HK-2 (cell line): ENCODE measurements around the gene CDC25C.
"Not testable (repeated sequence)": the region's sequence is repeated elsewhere in the genome, so short reads cannot be mapped to it uniquely, and the experiment has no call there.

Source experiments
- DNase-seq: peaks from one replicate; pipeline ENCODE4 v3.0.0-alpha.2; 2018; ENCODE audit not compliant: unreplicated experiment

CDC25C gene

GRCh38 chr5:138275895-138276294 lies 55.7 kb downstream of the CDC25C start:
- no peak for DNase-seq

DNA sequence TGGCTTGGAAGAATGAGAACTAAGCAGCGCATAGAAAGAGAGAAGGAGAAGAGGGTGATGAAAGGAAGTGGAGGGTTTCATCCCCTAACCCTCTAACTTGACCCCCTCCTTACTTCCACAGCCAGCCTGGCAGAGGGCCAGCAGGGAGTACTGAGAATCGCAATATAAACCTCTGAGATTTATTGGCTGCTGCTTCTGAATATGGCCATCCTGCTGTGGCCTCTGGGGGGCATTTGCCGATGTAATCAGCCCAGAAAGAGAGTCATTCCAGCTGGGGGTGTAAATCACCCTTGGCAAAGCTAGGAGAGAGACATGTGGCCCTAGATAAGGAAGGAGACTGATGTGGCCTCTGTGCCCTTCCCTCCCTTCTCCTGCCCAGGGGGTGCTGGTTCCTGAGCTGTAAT lies 56.2 kb downstream of the CDC25C start:
- DNase-seq: no peak

- DNase-seq: no peak
Measured at GRCh38 chr5:138274189-138274853, 57.3 kb downstream of the CDC25C start, which contains the start of gene GFRA3. GFRA3 (minus strand) TSS chr5:138274621; CDS start chr5:138274424, 197 bp downstream.

- no peak for DNase-seq
Measured at GRCh38 chr5:138273834-138274188, 57.8 kb downstream of the CDC25C start.

GRCh38 chr5:138272681-138273080 lies 58.9 kb downstream of the CDC25C start:
- no peak for DNase-seq

- no peak for DNase-seq
Measured at GRCh38 chr5:138271281-138271680, 60.3 kb downstream of the CDC25C start.

GRCh38 chr5:138264183-138264582 lies 67.4 kb downstream of the CDC25C start:
- DNase-seq: no peak

DNA sequence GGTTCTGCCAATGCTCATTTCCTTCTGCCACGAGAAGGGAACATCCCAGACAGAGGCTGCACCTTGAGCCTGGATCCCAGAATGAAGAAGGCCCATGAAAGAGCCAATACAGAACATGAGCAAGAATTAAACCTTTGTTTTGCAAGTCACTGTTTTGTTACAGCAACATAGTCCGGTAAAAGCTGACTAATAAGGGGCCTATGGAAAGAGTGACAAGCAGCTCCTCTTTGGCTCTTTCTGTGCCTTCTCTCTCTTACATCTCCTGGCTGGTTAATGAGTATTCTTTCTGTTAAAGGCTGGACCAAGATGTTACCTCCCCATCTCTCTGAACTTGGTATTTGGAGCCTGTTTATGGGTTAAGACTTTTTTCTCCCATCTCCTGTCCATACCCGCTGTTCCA lies 68.0 kb downstream of the CDC25C start:
- DNase-seq: no peak

- DNase-seq: no peak
Measured at GRCh38 chr5:138258704-138259292, 72.8 kb downstream of the CDC25C start.

DNA sequence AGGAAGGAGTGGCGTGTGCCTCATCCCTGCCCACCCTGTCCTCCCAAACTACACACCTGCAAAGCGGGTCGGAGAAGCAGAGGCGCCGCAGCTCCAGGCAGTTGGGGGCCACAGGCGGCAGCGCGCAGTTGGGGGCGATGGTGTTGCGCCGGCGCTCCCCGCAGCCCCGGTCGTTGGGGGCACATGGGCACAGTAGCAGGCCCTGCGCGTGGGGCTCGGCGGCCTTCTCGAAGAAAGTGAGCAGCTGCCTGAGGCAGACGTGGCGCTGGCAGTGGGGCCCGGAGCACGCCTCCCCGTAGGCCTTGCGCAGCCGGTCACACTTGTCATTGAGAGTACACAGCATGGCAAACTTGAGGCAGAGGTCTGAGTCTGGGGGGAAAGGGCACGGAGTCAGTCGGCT lies 74.0 kb downstream of the CDC25C start:
- DNase-seq: no peak

- DNase-seq: no peak
Measured at GRCh38 chr5:138252944-138253343, 78.7 kb downstream of the CDC25C start.

DNA sequence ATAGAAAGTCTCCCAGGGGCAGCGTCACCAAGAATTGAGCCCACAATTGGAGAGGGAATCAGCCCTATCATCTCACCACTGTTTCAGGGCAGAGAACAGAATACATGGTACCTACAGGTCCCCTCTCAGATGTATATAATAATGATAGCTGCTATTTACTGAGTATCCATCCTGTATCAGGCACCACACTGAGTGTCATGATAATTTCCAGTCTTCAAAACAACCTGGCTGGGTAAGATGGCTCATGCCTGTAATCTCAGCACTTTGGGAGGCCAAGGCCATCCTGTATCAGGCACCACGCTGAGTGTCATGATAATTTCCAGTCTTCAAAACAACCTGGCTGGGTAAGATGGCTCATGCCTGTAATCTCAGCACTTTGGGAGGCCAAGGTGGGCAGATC lies 83.8 kb downstream of the CDC25C start:
- DNase-seq: not testable (repeated sequence)

DNA sequence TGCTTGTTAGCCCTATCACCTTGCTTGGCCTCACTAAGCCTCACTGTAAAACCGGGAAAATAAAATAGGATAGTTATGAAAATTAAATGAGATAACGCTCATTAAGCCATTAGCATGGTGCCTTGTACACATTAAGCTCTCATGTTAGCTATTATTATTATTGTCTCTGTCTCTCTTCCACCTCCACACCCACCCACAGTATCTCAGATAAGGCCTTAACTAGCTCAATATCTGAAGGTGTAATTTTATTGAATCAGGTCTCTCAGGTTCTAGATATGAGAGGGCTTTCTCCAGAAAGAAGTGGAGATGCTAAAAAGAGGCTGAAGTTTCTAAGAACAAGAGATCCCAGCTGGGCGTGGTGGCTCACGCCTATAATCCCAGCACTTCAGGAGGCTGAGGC lies 84.8 kb downstream of the CDC25C start:
- no peak for DNase-seq

GRCh38 chr5:138246334-138246733 lies 85.3 kb downstream of the CDC25C start:
- no peak for DNase-seq

DNA sequence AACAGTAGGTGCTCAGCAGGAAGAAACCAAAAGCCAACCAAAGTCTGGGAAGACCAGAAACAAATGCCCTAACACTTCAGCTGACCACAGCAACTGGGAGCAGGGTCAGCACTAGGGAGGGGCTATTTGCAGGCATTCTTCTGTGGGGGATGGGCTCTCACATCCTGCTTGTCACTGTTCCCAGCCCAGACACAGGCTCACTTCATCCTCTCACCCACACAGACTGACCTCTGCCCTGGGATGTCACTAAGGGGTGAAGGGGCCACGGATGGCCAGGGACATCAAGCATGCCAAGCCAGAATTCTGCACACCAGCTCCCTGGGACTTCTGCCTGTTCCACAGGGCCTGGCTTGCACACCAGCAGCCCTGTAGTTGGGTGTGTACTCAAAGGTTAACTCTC lies 85.9 kb downstream of the CDC25C start:
- no peak for DNase-seq

DNA sequence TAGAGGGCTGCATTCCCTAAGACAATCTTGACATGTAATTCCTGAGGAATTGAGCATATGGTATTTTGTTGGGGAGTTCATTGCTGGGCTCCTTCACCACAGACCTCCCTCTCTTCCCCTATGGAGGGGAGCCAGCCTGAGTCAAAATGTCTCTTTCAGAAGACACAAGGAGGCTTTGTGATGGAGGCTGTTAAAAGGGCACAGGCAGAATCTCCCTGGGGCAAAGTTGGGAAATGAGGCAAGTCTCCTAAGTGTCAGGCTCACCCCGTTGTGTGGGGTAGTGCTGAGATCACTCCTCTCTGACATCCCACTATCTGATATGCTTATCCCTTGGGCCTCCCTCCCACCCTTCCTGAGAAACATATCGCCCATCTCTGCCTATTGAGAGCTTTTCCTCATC lies 87.8 kb downstream of the CDC25C start:
- DNase-seq: no peak

GRCh38 chr5:138241688-138242571 lies 89.7 kb downstream of the CDC25C start:
- peak; percentile 38 for DNase-seq

DNA sequence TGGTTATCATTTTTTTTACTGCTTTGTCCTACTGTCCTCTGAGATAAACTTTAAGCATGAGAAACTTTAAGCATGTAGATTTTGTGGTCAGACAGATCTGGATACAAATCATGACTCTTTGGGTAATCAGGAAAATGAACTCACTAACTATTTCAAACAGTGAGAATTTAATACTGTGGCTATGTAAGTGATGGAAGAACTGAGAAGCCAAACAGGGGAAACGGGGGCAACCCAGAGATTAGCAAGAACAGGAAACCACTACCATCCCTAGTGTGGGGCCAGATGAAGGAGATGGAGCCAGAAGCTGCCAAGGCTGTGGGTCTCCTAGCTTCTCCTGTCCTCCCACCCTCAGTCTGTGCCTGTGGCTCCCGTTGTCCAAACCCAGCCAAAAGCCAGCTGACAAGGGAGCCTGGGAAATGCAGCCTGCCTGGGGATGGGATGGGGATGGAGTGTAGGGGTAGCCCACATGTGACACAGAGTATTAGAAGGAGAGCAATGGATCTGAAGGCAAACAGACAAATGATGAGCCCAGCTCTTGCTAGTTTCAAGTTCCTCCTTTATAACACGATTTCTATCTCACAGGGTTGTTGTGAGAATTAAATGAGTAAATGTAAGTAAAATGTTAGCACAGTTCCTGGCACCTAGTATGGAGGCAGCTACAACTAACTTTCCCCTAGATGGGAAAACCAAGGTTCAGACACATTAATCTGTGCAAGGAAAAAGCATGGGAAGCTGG lies 90.8 kb downstream of the CDC25C start:
- DNase-seq: no peak

DNA sequence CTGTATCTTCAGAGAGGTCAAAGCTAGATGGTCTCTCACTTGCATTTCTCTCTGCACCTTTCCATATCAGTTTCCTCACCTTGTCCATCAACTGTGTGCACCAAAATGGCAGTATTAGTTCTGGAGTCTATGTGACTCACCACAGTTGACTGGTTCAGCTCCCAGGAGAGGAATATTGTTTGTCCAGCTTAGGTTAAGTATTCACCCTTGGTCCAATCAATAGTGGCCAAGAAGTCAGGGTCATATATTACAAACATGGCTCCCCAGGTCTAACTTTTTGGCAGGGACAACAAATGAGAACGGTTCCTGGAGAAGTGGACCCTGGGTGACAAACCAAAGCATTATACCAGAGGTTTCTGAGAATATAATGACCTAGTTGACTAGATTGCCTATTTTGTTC lies 93.6 kb downstream of the CDC25C start:
- no peak for DNase-seq
